Measurements from ENCODE around the gene CEP162. TPM values are rescaled to one million over a fixed set of nuclear protein-coding genes. Genes with fewer than 3 reads are reported as not detected.
"Not testable (repeated sequence)": the region's sequence is repeated elsewhere in the genome, so short reads cannot be mapped to it uniquely, and the experiment has no call there.

The CEP162 gene
- total RNA-seq, 4 donors from 2014 or later: 15.1 to 20.9 (median 18.7) TPM

- DNase-seq (ENCODE audit: low spot score in 2 of 2): no peak
- Histone ChIP-seq H3K4me1 (no peaks in the 10 kb centered on the region), H3K27ac (no peak overlapping the region), H3K27me3 (no peaks in the 10 kb centered on the region), H3K4me3 (no peak overlapping the region), H3K9me3 (peaks cover 0 to 2% (median 0%) of the 10 kb centered on the region in 4 donors), H3K36me3 (peaks cover 0 to 51% (median 0%) of the 10 kb centered on the region in 3 donors)
- 88 to 95% methylated on average over 2 of the region's 2 CpGs for WGBS, 2 donors
- no peak for TF ChIP-seq CTCF (IDR thresholded peaks at IDR 0.05)
- TF ChIP-seq POLR2A (IDR thresholded peaks at IDR 0.05): no peak
- TF ChIP-seq EP300 (IDR thresholded peaks at IDR 0.05): no peak
These were observed 104.3 kb downstream of the CEP162 start for GRCh38 chr6:84123186-84123585.

DNA sequence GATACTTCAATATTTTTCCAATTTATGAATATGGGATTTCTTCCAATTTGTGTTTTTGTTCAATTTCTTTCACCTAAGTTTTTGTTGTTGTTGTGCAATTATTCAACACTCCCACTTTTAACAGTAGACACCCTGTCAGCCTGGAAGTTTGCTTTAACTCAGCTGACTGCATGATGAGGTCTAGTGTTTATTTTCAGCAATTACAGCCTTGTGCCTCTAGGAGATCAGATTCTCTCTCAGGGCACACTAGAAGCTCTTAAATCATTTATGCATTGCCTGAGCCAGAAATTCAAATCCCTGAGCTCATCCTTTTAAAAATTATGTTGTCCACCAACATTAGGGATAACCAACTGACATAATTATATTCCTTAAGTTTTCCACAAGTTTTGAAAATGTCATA, 108.2 kb downstream of the CEP162 start:
- DNase-seq (ENCODE audit: low spot score in 2 of 2): no peak
- no peaks in the 10 kb centered on the region for H3K27me3 ChIP-seq

GRCh38 chr6:84118191-84118590, 109.3 kb downstream of the CEP162 start:
- H3K4me3 ChIP-seq: no peak overlapping the region
- H3K27ac ChIP-seq: no peak overlapping the region
- WGBS, 2 donors: 85 to 93% methylated on average over 3 to 5 of the region's 5 CpGs
- no peak for DNase-seq (ENCODE audit: low spot score in 2 of 2)
- no peaks in the 10 kb centered on the region for H3K27me3 ChIP-seq
- peaks cover 0 to 11% (median 0%) of the 10 kb centered on the region in 4 donors for H3K9me3 ChIP-seq
- H3K4me1 ChIP-seq: no peaks in the 10 kb centered on the region
- TF ChIP-seq POLR2A (IDR thresholded peaks at IDR 0.05): no peak
- no peak for TF ChIP-seq EP300 (IDR thresholded peaks at IDR 0.05)
- no peak for TF ChIP-seq CTCF (IDR thresholded peaks at IDR 0.05)
- peaks cover 0 to 18% (median 0%) of the 10 kb centered on the region in 3 donors for H3K36me3 ChIP-seq

More for the DNA sequence above, 108.2 kb downstream of the CEP162 start:
- no peak overlapping the region for H3K4me3 ChIP-seq
- H3K9me3 ChIP-seq: peaks cover 0 to 12% (median 0%) of the 10 kb centered on the region in 4 donors
- TF ChIP-seq CTCF (IDR thresholded peaks at IDR 0.05) (no peak), POLR2A (IDR thresholded peaks at IDR 0.05) (no peak), EP300 (IDR thresholded peaks at IDR 0.05) (no peak)
- H3K36me3 ChIP-seq: peaks cover 0 to 25% (median 0%) of the 10 kb centered on the region in 3 donors
- H3K27ac ChIP-seq: no peak overlapping the region
- H3K4me1 ChIP-seq: no peaks in the 10 kb centered on the region

GRCh38 chr6:84114933-84115594, 112.4 kb downstream of the CEP162 start:
- WGBS, 2 donors: 80% methylated on average over 7 to 8 of the region's 8 CpGs
- not testable (repeated sequence) for H3K27ac ChIP-seq; H3K4me1 ChIP-seq; H3K36me3 ChIP-seq; H3K27me3 ChIP-seq; DNase-seq (ENCODE audit: low spot score in 2 of 2); H3K4me3 ChIP-seq
- H3K9me3 ChIP-seq: peaks cover 0 to 11% (median 0%) of the 10 kb centered on the region in 4 donors

DNA sequence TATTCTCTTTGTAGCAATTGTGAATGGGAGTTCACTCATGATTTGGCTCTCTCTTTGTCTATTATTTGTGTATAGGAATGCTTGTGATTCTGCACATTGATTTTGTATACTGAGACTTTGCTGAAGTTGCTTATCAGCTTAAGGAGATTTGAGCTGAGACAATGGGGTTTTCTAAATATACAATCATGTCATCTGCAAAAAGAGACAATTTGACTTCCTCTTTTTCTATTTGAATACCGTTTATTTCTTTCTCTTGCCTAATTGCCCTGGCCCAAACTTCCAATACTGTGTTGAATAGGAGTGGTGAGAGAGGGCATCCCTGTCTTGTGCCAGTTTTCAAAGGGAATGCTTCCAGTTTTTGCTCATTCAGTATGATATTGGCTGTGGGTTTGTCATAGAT, 116.1 kb downstream of the CEP162 start:
- not testable (repeated sequence) for H3K4me3 ChIP-seq, H3K27ac ChIP-seq
- 56 to 75% methylated on average over 1 of the region's 1 CpG for whole genome bisulfite sequencing, 2 donors

GRCh38 chr6:84107495-84107894, 119.9 kb downstream of the CEP162 start:
- DNase-seq (ENCODE audit: low spot score in 2 of 2): no peak
- Histone ChIP-seq H3K9me3 (peaks cover 0 to 10% (median 0%) of the 10 kb centered on the region in 4 donors), H3K27me3 (no peaks in the 10 kb centered on the region), H3K27ac (no peak overlapping the region), H3K4me3 (no peak overlapping the region), H3K4me1 (no peaks in the 10 kb centered on the region), H3K36me3 (no peaks in the 10 kb centered on the region)
- TF ChIP-seq EP300 (IDR thresholded peaks at IDR 0.05): no peak
- no peak for TF ChIP-seq CTCF (IDR thresholded peaks at IDR 0.05)
- no peak for TF ChIP-seq POLR2A (IDR thresholded peaks at IDR 0.05)

More for the DNA sequence above, 116.1 kb downstream of the CEP162 start:
- H3K4me1 ChIP-seq; DNase-seq (ENCODE audit: low spot score in 2 of 2); H3K9me3 ChIP-seq; H3K36me3 ChIP-seq; H3K27me3 ChIP-seq: not testable (repeated sequence)

GRCh38 chr6:84105215-84105924, 122.1 kb downstream of the CEP162 start:
- not testable (repeated sequence) for H3K36me3 ChIP-seq; H3K4me3 ChIP-seq; H3K27me3 ChIP-seq; H3K27ac ChIP-seq; H3K4me1 ChIP-seq; DNase-seq (ENCODE audit: low spot score in 2 of 2)
- H3K9me3 ChIP-seq: peaks cover 0 to 10% (median 0%) of the 10 kb centered on the region in 4 donors
- 80 to 85% methylated on average over 3 of the region's 3 CpGs for WGBS, 2 donors

Data from tibial nerve (tissue), 4 donors.